SK-N-SH (cell line): ENCODE measurements around the gene OCA2. TPM values are rescaled to one million over a fixed set of nuclear protein-coding genes. Genes with fewer than 3 reads are reported as not detected.

Experiments
- CTCF ChIA-PET: fragments of 300-600, 350-600 bp; formaldehyde crosslinking; extraction: SDS; loops from one replicate; lab custom pipeline; 2021; lab: Yijun Ruan, JAX
- POLR2A ChIA-PET: fragments of 350-600 bp; sonication (Branson Sonifier 250); formaldehyde crosslinking; extraction: SDS; loops from one replicate; lab custom pipeline; 2020; ENCODE audit warnings: antibody characterized with exemption, inconsistent platforms; lab: Yijun Ruan, JAX
- DNase-seq: peaks from one replicate; pipeline ENCODE4 v3.0.0; 2012
- H2AFZ ChIP-seq: fragments of 200-600 bp; sonication (generic); 2 replicates; pipeline ENCODE4 v1.8.1; 2016; ENCODE audit warnings: antibody characterized with exemption, mild to moderate bottlenecking, low read depth
- H3F3A ChIP-seq: fragments of 200-600 bp; sonication (generic); replicated peaks from 2 replicates; pipeline ENCODE3; 2016; ENCODE audit warnings: antibody characterized with exemption, mild to moderate bottlenecking; ENCODE audit not compliant: insufficient read depth
- H3K27ac ChIP-seq, 2 experiments: fragments of 200-500 bp in 1 of 2; fragments of 200-600 bp in 1 of 2; sonication (Bioruptor generic) in 1 of 2; sonication (generic), shearing (Covaris generic) in 1 of 2; 2 replicates each; pipeline versions ENCODE4 v1.5.1 to v1.6.1; 2014 to 2016; ENCODE audit warnings: low read depth in 2 of 2, inconsistent platforms in 1 of 2, low read length in 1 of 2, mild to moderate bottlenecking in 1 of 2, mixed read lengths in 1 of 2
- H3K27me3 ChIP-seq: fragments of 200-600 bp; sonication (generic), shearing (Covaris generic); 2 replicates; pipeline ENCODE4 v1.6.1; 2016; ENCODE audit warnings: mixed run types; ENCODE audit not compliant: insufficient read depth
- H3K36me3 ChIP-seq, 2 experiments: fragments of 200-500 bp in 1 of 2; fragments of 200-600 bp in 1 of 2; sonication (Bioruptor generic) in 1 of 2; sonication (generic) in 1 of 2; replicated peaks in 1 of 2; 2 replicates each; pipeline versions ENCODE3 to v1.5.1; 2014 to 2016; ENCODE audit warnings: low read length in 1 of 2, mild to moderate bottlenecking in 1 of 2; ENCODE audit not compliant: insufficient read depth in 2 of 2, control insufficient read depth in 1 of 2
- H3K4me1 ChIP-seq, 2 experiments: fragments of 200-500 bp in 1 of 2; fragments of 200-600 bp in 1 of 2; sonication (Bioruptor generic) in 1 of 2; sonication (generic), shearing (Covaris generic) in 1 of 2; 2 replicates each; pipeline versions ENCODE4 v1.5.1 to v1.6.1; 2014 to 2016; ENCODE audit warnings: low read depth in 1 of 2, low read length in 1 of 2, mixed run types in 1 of 2; ENCODE audit not compliant: insufficient read depth in 2 of 2, control insufficient read depth in 1 of 2
- H3K4me2 ChIP-seq: fragments of 200-600 bp; sonication (generic), shearing (Covaris generic); 2 replicates; pipeline ENCODE4 v1.6.1; 2017; ENCODE audit warnings: mixed run types
- H3K4me3 ChIP-seq, 2 experiments: fragments of 200-500 bp in 1 of 2; fragments of 200-600 bp in 1 of 2; sonication (Bioruptor generic) in 1 of 2; sonication (generic), shearing (Covaris generic) in 1 of 2; 2 replicates each; pipeline versions ENCODE4 v1.5.1 to v1.8.1; 2014 to 2016; ENCODE audit warnings: low read depth in 2 of 2, inconsistent platforms in 1 of 2, low read length in 1 of 2, mild to moderate bottlenecking in 1 of 2, mixed read lengths in 1 of 2, moderate library complexity in 1 of 2
- H3K79me2 ChIP-seq: fragments of 200-600 bp; sonication (generic); 2 replicates; pipeline ENCODE4 v1.8.1; 2017; ENCODE audit warnings: mild to moderate bottlenecking; ENCODE audit not compliant: insufficient read depth
- H3K9ac ChIP-seq: fragments of 200-600 bp; sonication (generic); 2 replicates; pipeline ENCODE4 v1.6.1; 2017; ENCODE audit warnings: mixed run types
- H3K9me2 ChIP-seq: fragments of 200-600 bp; sonication (generic); 2 replicates; pipeline ENCODE4 v1.6.1; 2017; ENCODE audit warnings: mixed run types
- H3K9me3 ChIP-seq: fragments of 200-600 bp; sonication (generic); 2 replicates; pipeline ENCODE4 v1.6.1; 2017; ENCODE audit warnings: mixed run types, mild to moderate bottlenecking, moderate library complexity
- H4K20me1 ChIP-seq: fragments of 200-600 bp; sonication (generic); 2 replicates; pipeline ENCODE4 v1.6.1; 2017; ENCODE audit warnings: mild to moderate bottlenecking, mixed run types; ENCODE audit not compliant: insufficient read depth
- EP300 ChIP-seq, 2 experiments: IDR thresholded peaks; 2 replicates each; pipeline versions ENCODE4 v1.4.0 to v1.6.1; 2012; ENCODE audit warnings: borderline replicate concordance in 1 of 2, low read depth in 1 of 2, low read length in 1 of 2
- FOSL2 ChIP-seq: IDR thresholded peaks from 2 replicates; pipeline ENCODE4 v1.4.0; 2012; ENCODE audit warnings: low read depth, mild to moderate bottlenecking, moderate library complexity, borderline replicate concordance
- GATA2 ChIP-seq: sonication (generic); formaldehyde crosslinking; IDR thresholded peaks from 2 replicates; pipeline ENCODE4 v1.5.0; 2020; ENCODE audit warnings: mild to moderate bottlenecking, missing genetic modification reagents
- MXI1 ChIP-seq: IDR thresholded peaks from 2 replicates; pipeline ENCODE4 v1.6.1; 2012; ENCODE audit warnings: mild to moderate bottlenecking, low read depth, low read length, improper control_type of control experiment
- NRF1 ChIP-seq: IDR thresholded peaks from 2 replicates; pipeline ENCODE4 v1.6.1; 2012; ENCODE audit warnings: low read depth, mild to moderate bottlenecking, low read length
- POLR2AphosphoS5 ChIP-seq: IDR thresholded peaks from 2 replicates; pipeline ENCODE4 v1.6.1; 2012; ENCODE audit warnings: low read depth, low read length
- RCOR1 ChIP-seq: fragments of 150-350 bp; IDR thresholded peaks from 2 replicates; pipeline ENCODE4 v1.6.1; 2017; ENCODE audit warnings: antibody characterized with exemption, low read length
- RFX5 ChIP-seq: IDR thresholded peaks from 2 replicates; pipeline ENCODE4 v1.6.1; 2012; ENCODE audit warnings: mild to moderate bottlenecking, improper control_type of control experiment, low read length
- RXRA ChIP-seq: IDR thresholded peaks from 2 replicates; pipeline ENCODE4 v1.4.0; 2012; ENCODE audit warnings: low read depth, mild to moderate bottlenecking, borderline replicate concordance
- SIN3A ChIP-seq: IDR thresholded peaks from 2 replicates; pipeline ENCODE4 v1.6.1; 2012; ENCODE audit warnings: low read depth, mild to moderate bottlenecking, low read length, moderate library complexity, borderline replicate concordance
- TAF1 ChIP-seq: IDR thresholded peaks from 2 replicates; pipeline ENCODE4 v1.6.1; 2012; ENCODE audit warnings: low read depth, mild to moderate bottlenecking, low read length, moderate library complexity, borderline replicate concordance
- TCF12 ChIP-seq: IDR thresholded peaks from 2 replicates; pipeline ENCODE4 v1.4.0; 2012
- TEAD4 ChIP-seq: IDR thresholded peaks from 2 replicates; pipeline ENCODE4 v1.4.0; 2012; ENCODE audit warnings: mild to moderate bottlenecking, borderline replicate concordance; ENCODE audit not compliant: insufficient read depth
- YY1 ChIP-seq: IDR thresholded peaks from 2 replicates; pipeline ENCODE4 v1.4.0; 2012; ENCODE audit warnings: low read depth, mild to moderate bottlenecking
- WGBS: methylation state at CpG from one replicate; pipeline ENCODE4 v1.1.6; 2017; ENCODE audit warnings: low lambda C conversion rate; 5-methylcytosine and 5-hydroxymethylcytosine counted together
- polyA plus RNA-seq, 3 experiments: library from polyadenylated mRNA; depleted of rRNA; stranded (reverse); fragments of >200 nt; gene quantifications; 2 replicates each; pipeline ENCODE4 v1.2.3, GENCODE V29; 2012
- TF ChIP-seq, protein P1 (sequence below): fragments of 150-350 bp; IDR thresholded peaks from 2 replicates; pipeline ENCODE4 v1.6.1; 2017; ENCODE audit warnings: antibody characterized with exemption, low read length, low read depth, borderline replicate concordance
- TF ChIP-seq, protein P2 (sequence below): IDR thresholded peaks from 2 replicates; pipeline ENCODE4 v1.4.0; 2012; ENCODE audit warnings: low read depth, borderline replicate concordance

The OCA2 gene
- polyA plus RNA-seq, 1 of the 3 experiments (the other 2 are of a cell fraction): 0.16 TPM

DNA sequence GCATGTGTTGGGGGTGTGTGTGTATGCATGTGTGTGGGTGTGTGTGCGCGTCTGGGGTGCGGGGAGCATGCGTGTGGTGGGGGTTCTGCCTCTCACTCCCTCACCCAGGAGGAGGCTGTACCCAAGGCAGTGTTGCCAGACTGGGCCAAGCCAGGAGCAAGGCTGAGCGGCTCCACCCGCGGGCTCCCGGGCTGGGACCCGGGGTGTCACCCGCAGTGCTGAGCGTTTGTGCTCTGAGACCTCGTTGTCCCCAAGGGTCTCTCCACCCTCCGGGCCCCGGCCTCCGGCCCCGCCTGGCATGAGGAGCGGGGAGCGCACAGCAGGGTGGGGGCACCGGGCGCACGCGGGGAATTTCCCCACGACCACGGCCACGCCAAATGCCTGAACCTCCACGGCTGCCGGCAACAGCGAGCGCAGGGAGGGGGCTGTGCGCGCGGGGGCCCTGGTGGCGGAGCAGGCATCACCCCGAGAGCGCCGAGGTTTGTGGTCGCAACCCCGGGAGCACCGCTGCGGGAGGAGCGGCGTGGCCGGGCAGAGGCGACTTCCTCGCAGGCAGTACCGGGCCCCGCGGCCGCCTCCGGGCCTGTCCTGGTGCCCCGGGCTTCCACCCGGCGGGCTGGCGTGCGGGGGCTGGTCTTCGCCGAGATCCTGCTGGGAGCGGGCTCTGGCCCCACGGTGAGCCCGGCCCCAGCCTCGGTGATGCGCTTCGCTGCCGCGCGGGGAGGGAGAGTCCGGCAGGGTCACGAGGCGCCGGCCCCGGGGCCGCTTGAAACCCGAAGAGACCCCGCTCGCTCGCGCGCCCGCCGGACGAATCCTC, 7.4 kb upstream of the OCA2 start:
- Histone ChIP-seq H3K9ac (no peak overlapping the region), H3K27ac (no peak overlapping the region)

DNA sequence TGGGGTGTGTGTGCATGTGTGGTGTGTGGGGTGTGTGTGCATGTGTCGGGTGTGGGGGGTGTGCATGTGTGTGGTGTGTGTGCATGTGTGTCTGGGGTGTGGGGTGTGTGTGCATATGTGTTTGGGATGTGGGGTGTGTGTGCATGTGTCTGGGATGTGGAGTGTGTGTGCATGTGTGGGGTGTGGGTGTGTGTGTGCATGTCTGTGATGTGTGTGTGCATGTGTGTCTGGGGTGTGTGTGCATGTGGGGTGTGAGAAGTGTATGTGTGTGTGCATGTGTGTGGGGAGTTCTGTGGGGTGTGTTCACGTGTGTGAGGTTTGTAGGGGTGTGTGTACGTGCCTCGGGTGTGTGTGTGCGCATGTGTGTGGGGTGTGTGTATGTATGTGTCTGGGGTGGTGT, 6.7 kb upstream of the OCA2 start:
- Histone ChIP-seq H3K9ac (no peak overlapping the region), H3F3A (peaks cover under 1% of the 10 kb centered on the region), H2AFZ (no peak overlapping the region), H3K79me2 (no peaks in the 10 kb centered on the region), H3K27me3 (no peaks in the 10 kb centered on the region), H3K9me3 (no peaks in the 10 kb centered on the region), H3K4me2 (no peak overlapping the region), H3K27ac (no peak overlapping the region), H3K36me3 (peaks cover 1 to 2% of the 10 kb centered on the region in 2 experiments), H3K9me2 (no peaks in the 10 kb centered on the region), H3K4me1 (no peaks in the 10 kb centered on the region; a peak in 1 of 4 replicates), H4K20me1 (no peaks in the 10 kb centered on the region), H3K4me3 (no peak overlapping the region)
- POLR2A ChIA-PET: no interaction called here
- TF ChIP-seq POLR2AphosphoS5: no peak
- no peak for TF ChIP-seq FOSL2
- no peak for TF ChIP-seq RXRA
- TF ChIP-seq, protein P1, sequence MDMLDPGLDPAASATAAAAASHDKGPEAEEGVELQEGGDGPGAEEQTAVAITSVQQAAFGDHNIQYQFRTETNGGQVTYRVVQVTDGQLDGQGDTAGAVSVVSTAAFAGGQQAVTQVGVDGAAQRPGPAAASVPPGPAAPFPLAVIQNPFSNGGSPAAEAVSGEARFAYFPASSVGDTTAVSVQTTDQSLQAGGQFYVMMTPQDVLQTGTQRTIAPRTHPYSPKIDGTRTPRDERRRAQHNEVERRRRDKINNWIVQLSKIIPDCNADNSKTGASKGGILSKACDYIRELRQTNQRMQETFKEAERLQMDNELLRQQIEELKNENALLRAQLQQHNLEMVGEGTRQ: no peak
- no peak for TF ChIP-seq TCF12
- TF ChIP-seq, protein P2, sequence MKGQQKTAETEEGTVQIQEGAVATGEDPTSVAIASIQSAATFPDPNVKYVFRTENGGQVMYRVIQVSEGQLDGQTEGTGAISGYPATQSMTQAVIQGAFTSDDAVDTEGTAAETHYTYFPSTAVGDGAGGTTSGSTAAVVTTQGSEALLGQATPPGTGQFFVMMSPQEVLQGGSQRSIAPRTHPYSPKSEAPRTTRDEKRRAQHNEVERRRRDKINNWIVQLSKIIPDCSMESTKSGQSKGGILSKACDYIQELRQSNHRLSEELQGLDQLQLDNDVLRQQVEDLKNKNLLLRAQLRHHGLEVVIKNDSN: no peak
- no peak for TF ChIP-seq RCOR1
- no peak for TF ChIP-seq NRF1
- no peak for TF ChIP-seq YY1
- TF ChIP-seq TEAD4: no peak
- no peak for TF ChIP-seq GATA2 (CRISPR knock-in tag)
- TF ChIP-seq RFX5: no peak
- no peak for TF ChIP-seq MXI1
- no peak for TF ChIP-seq SIN3A
- CTCF ChIA-PET: no interaction called here
- 93% methylated on average over 5 of the region's 5 CpGs for WGBS
- DNase-seq: no peak

More for the DNA sequence above, 7.4 kb upstream of the OCA2 start:
- no peaks in the 10 kb centered on the region for H3K9me3 ChIP-seq
- no peaks in the 10 kb centered on the region; a peak in 1 of 4 replicates for H3K4me1 ChIP-seq
- H3K4me2 ChIP-seq: peak overlapping the region; percentile 37; the same call in 1 of the 2 replicates
- H3K27me3 ChIP-seq: no peaks in the 10 kb centered on the region
- POLR2A ChIA-PET: no interaction called here
- H3K36me3 ChIP-seq: peaks cover 8% of the 10 kb centered on the region in 2 experiments
- DNase-seq: peak; percentile 73
- TF ChIP-seq EP300 (IDR thresholded peaks at IDR 0.05; ENCODE audit: borderline replicate concordance in 1 of 2, low read depth in 1 of 2, low read length in 1 of 2) (no peak), TAF1 (no peak)
- TF ChIP-seq, all 33 proteins: peak for 0
- no peaks in the 10 kb centered on the region for H3K9me2 ChIP-seq
- 25% methylated on average over 4 of the region's 81 CpGs for WGBS
- no peaks in the 10 kb centered on the region for H4K20me1 ChIP-seq
- no peak overlapping the region for H2AFZ ChIP-seq
- 0 out of 4 replicates have a peak overlapping the region, but pooled peaks have one; percentile 1 to 12 for H3K4me3 ChIP-seq
- CTCF ChIA-PET: interaction anchor here (2.5 kb wide), 2 partner anchors 17 to 20 kb away, joined by 12 read pairs; no protein-coding TSS in a partner anchor
- peaks cover 4% of the 10 kb centered on the region for H3F3A ChIP-seq
- no peaks in the 10 kb centered on the region for H3K79me2 ChIP-seq
